HCT116 (cell line): ENCODE results near the gene EFS. TPM values are rescaled to one million over a fixed set of nuclear protein-coding genes. Genes with fewer than 3 reads are reported as not detected.

ENCODE experiments used
- ATAC-seq: fragments of 200-7000 bp; cut with Tn5 transposase; 2 replicates; pipeline ENCODE4 v1.9.1; 2020; ENCODE audit warnings: mild to moderate bottlenecking, moderate library complexity
- BruUV-seq: library from RNA; stranded (reverse); fragments of 400-500 nt; replicated peaks from 2 replicates; lab custom pipeline; 2021; lab: Mats Ljungman, UMichigan
- CTCF ChIA-PET: fragments of 300-600 bp; sonication (Branson Sonifier 250); formaldehyde crosslinking; loops from one replicate; lab custom pipeline; 2021; ENCODE audit warnings: antibody characterized with exemption; lab: Charles Lee
- POLR2A ChIA-PET: fragments of 300-600, 350-600 bp; sonication (Branson Sonifier 250); formaldehyde crosslinking; loops from one replicate; lab custom pipeline; 2021; ENCODE audit warnings: antibody characterized with exemption; lab: Charles Lee
- RAD21 ChIA-PET, 2 experiments: fragments of 300-600 bp; sonication (Branson Sonifier 250); formaldehyde crosslinking; loops; one replicate each; lab custom pipeline; 2023; ENCODE audit warnings: low total read pairs in 2 of 2; ENCODE audit not compliant: uncharacterized antibody in 2 of 2, unreplicated experiment in 2 of 2, low non-redundant PET in 1 of 2; lab: Charles Lee
- DNase-seq: peaks from one replicate; pipeline ENCODE4 v3.0.0-alpha.2; 2010; ENCODE audit warnings: low read depth, low spot score
- H2AFZ ChIP-seq: fragments of 200-600 bp; shearing (Covaris generic), sonication (generic); 2 replicates; pipeline ENCODE4 v1.6.1; 2017; ENCODE audit warnings: low read depth, mixed run types, mixed read lengths, antibody characterized with exemption, low read length; ENCODE audit not compliant: poor library complexity, severe bottlenecking
- H3K27ac ChIP-seq: 2 replicates; pipeline ENCODE4 v1.5.1; 2012; ENCODE audit warnings: low read depth, low read length
- H3K27me3 ChIP-seq: fragments of 200-600 bp; sonication (generic); 2 replicates; pipeline ENCODE4 v1.6.1; 2016; ENCODE audit warnings: mixed run types, low read length, mixed read lengths; ENCODE audit not compliant: insufficient read depth
- H3K36me3 ChIP-seq, 2 experiments: fragments of 200-500 bp in 1 of 2; fragments of 200-600 bp in 1 of 2; sonication (Bioruptor generic) in 1 of 2; sonication (generic) in 1 of 2; 2 replicates each; pipeline versions ENCODE4 v1.5.1 to v1.6.1; 2014 to 2016; ENCODE audit warnings: low read length in 2 of 2, inconsistent platforms in 1 of 2, mixed read lengths in 1 of 2, mixed run types in 1 of 2; ENCODE audit not compliant: insufficient read depth in 2 of 2, control insufficient read depth in 1 of 2
- H3K4me1 ChIP-seq, 2 experiments: fragments of 200-600 bp in 1 of 2; sonication (generic) in 1 of 2; 2 replicates each; pipeline versions ENCODE4 v1.5.1 to v1.6.1; 2012 to 2017; ENCODE audit warnings: low read length in 2 of 2, inconsistent platforms in 1 of 2, mild to moderate bottlenecking in 1 of 2, mixed read lengths in 1 of 2, mixed run types in 1 of 2, moderate library complexity in 1 of 2; ENCODE audit not compliant: insufficient read depth in 2 of 2, control insufficient read depth in 1 of 2
- H3K4me2 ChIP-seq: fragments of 200-600 bp; sonication (generic); 2 replicates; pipeline ENCODE4 v1.6.1; 2017; ENCODE audit warnings: mixed run types, low read length, mixed read lengths
- H3K4me3 ChIP-seq, 2 experiments: fragments of 200-600 bp in 1 of 2; sonication (generic) in 1 of 2; replicated peaks in 1 of 2; 2 replicates each; pipeline ENCODE4 v1.5.1; 2011 to 2016; ENCODE audit warnings: low read length in 2 of 2, control low read depth in 1 of 2, low read depth in 1 of 2, mild to moderate bottlenecking in 1 of 2, mixed read lengths in 1 of 2, mixed run types in 1 of 2
- H3K79me2 ChIP-seq: fragments of 200-600 bp; sonication (generic); 2 replicates; pipeline ENCODE4 v1.6.1; 2017; ENCODE audit warnings: mild to moderate bottlenecking, mixed run types, low read length, moderate library complexity, mixed read lengths; ENCODE audit not compliant: insufficient read depth
- H3K9ac ChIP-seq: fragments of 200-600 bp; sonication (generic); 2 replicates; pipeline ENCODE4 v1.6.1; 2016; ENCODE audit warnings: low read length, mixed read lengths
- H3K9me2 ChIP-seq: fragments of 200-600 bp; sonication (generic), shearing (Covaris generic); 2 replicates; pipeline ENCODE4 v1.6.1; 2017; ENCODE audit warnings: mixed run types, mild to moderate bottlenecking, moderate library complexity; ENCODE audit not compliant: insufficient read depth
- H3K9me3 ChIP-seq, 2 experiments: fragments of 200-500 bp in 1 of 2; fragments of 200-600 bp in 1 of 2; sonication (Bioruptor generic) in 1 of 2; sonication (generic) in 1 of 2; 2 replicates each; pipeline ENCODE4 v1.6.1; 2014 to 2017; ENCODE audit warnings: low read length in 2 of 2, mixed read lengths in 2 of 2, inconsistent platforms in 1 of 2, low read depth in 1 of 2, mild to moderate bottlenecking in 1 of 2, mixed run types in 1 of 2, moderate library complexity in 1 of 2; ENCODE audit not compliant: control insufficient read depth in 1 of 2, insufficient read depth in 1 of 2
- H4K20me1 ChIP-seq: fragments of 200-600 bp; sonication (generic), shearing (Covaris generic); 2 replicates; pipeline ENCODE4 v1.6.1; 2017; ENCODE audit warnings: mixed run types, mild to moderate bottlenecking, moderate library complexity; ENCODE audit not compliant: insufficient read depth
- CBX3 ChIP-seq: IDR thresholded peaks from 2 replicates; pipeline ENCODE4 v1.6.1; 2012; ENCODE audit warnings: low read depth
- CEBPB ChIP-seq: IDR thresholded peaks from 2 replicates; pipeline ENCODE4 v1.6.1; 2012; ENCODE audit warnings: low read depth
- EGR1 ChIP-seq: IDR thresholded peaks from 2 replicates; pipeline ENCODE4 v1.6.1; 2012; ENCODE audit warnings: low read depth
- POLR2AphosphoS5 ChIP-seq: IDR thresholded peaks from 2 replicates; pipeline ENCODE4 v1.6.1; 2011; ENCODE audit warnings: mild to moderate bottlenecking, low read depth, low read length, moderate library complexity
- intact Hi-C: fragments of 100-400 bp; cut with micrococcal nuclease; formaldehyde crosslinking; loops from 2 replicates; pipeline ENCODE4 v1.10.0; 2022
- total RNA-seq: library from RNA; stranded (reverse); gene quantifications from one replicate; pipeline ENCODE4 v1.2.1, GENCODE V29; 2021; ENCODE audit not compliant: unreplicated experiment

EFS gene
- total RNA-seq, 1 experiment from 2014 or later = 0.10 TPM

- ChIA-PET CTCF (interaction anchor here (2.0 kb wide), 1 partner anchor 27 kb away, joined by 7 read pairs; no protein-coding TSS in a partner anchor), RAD21 (no interaction called here), POLR2A (no interaction called here)
- Histone ChIP-seq H3K79me2 (no peaks in the 10 kb centered on the region), H3K9ac (no peak overlapping the region), H3K27ac (no peak overlapping the region), H2AFZ (no peak overlapping the region), H4K20me1 (no peaks in the 10 kb centered on the region), H3K36me3 (no peaks in the 10 kb centered on the region), H3K9me3 (no peaks in the 10 kb centered on the region), H3K9me2 (no peaks in the 10 kb centered on the region), H3K27me3 (no peaks in the 10 kb centered on the region), H3K4me1 (0 out of 4 replicates have a peak, but pooled peaks cover 0 to 2% of the 10 kb centered on the region in 2 experiments), H3K4me2 (peak overlapping the region; percentile 72; the same call in 1 of the 2 replicates), H3K4me3 (no peak overlapping the region)
- DNase-seq (no peak), ATAC-seq (no peak)
- TF ChIP-seq POLR2AphosphoS5 (no peak), CBX3 (no peak)
- no TSS peak for BruUV-seq
- intact Hi-C loops = no loop called here
These were observed 11.6 kb downstream of the EFS start for GRCh38 chr14:23353433-23353780.

- ChIA-PET RAD21 (no interaction called here), POLR2A (no interaction called here), CTCF (interaction anchor here (2.0 kb wide), 1 partner anchor 27 kb away, joined by 7 read pairs; no protein-coding TSS in a partner anchor)
- no peaks in the 10 kb centered on the region for H4K20me1 ChIP-seq
- no TSS peak for BruUV-seq
- ATAC-seq (peak; percentile 91), DNase-seq (peak; percentile 13)
- H3K4me1 ChIP-seq = 0 out of 4 replicates have a peak, but pooled peaks cover 0 to 2% of the 10 kb centered on the region in 2 experiments
- peak within 1 kb of the TSS; percentile 41 for H3K9ac ChIP-seq
- no peaks in the 10 kb centered on the region for H3K9me2 ChIP-seq
- H3K27ac ChIP-seq = peak within 1 kb of the TSS; percentile 25; the same call in 1 of the 2 replicates
- TF ChIP-seq EGR1 (0 out of 2 replicates have a peak, but pooled peaks have one; percentile 30), CEBPB (no peak), POLR2AphosphoS5 (peak; percentile 80)
- H3K9me3 ChIP-seq = no peaks in the 10 kb centered on the region
- intact Hi-C loops = no loop called here
- H3K27me3 ChIP-seq = no peaks in the 10 kb centered on the region
- H3K4me3 ChIP-seq = peak within 1 kb of the TSS; percentile 50 to 60
- peak within 1 kb of the TSS; percentile 72 for H3K4me2 ChIP-seq
- H2AFZ ChIP-seq = no peak within 1 kb of the TSS
- H3K79me2 ChIP-seq = no peaks in the 10 kb centered on the region
- H3K36me3 ChIP-seq = no peaks in the 10 kb centered on the region
These were observed 12.2 kb downstream of the EFS start, which contains the start of gene SLC22A17 for GRCh38 chr14:23352506-23353432. Gene SLC22A17 (minus strand): TSS chr14:23352887.
